GM23338 (cell line): ENCODE results near the gene MCM9. TPM values are rescaled to one million over a fixed set of nuclear protein-coding genes. Genes with fewer than 3 reads are reported as not detected.

Experiments
- ATAC-seq: fragments of 200-7000 bp; cut with Tn5 transposase; 3 replicates; pipeline ENCODE4 v1.9.1; 2020
- DNase-seq: peaks from one replicate; pipeline ENCODE4 v3.0.0-alpha.2; 2015; ENCODE audit warnings: low spot score
- H2AFZ ChIP-seq: fragments of 200-600 bp; sonication (generic); 2 replicates; pipeline ENCODE4 v1.8.0; 2016; ENCODE audit warnings: antibody characterized with exemption, mild to moderate bottlenecking, moderate library complexity
- H3F3A ChIP-seq: fragments of 200-600 bp; sonication (generic); replicated peaks from 2 replicates; pipeline ENCODE4 v1.8.0; 2017; ENCODE audit warnings: antibody characterized with exemption, mixed run types, low read depth
- H3K27ac ChIP-seq: fragments of 200-600 bp; sonication (generic); 2 replicates; pipeline ENCODE4 v1.6.1; 2016; ENCODE audit warnings: low read depth
- H3K27me3 ChIP-seq: fragments of 200-600 bp; sonication (generic); 2 replicates; pipeline ENCODE4 v1.8.0; 2016; ENCODE audit warnings: mild to moderate bottlenecking, mixed run types, moderate library complexity; ENCODE audit not compliant: insufficient read depth
- H3K36me3 ChIP-seq: fragments of 200-600 bp; sonication (generic); 2 replicates; pipeline ENCODE4 v1.8.0; 2016; ENCODE audit warnings: mild to moderate bottlenecking; ENCODE audit not compliant: insufficient read depth
- H3K4me1 ChIP-seq: fragments of 200-600 bp; sonication (generic); 2 replicates; pipeline ENCODE4 v1.8.0; 2016; ENCODE audit warnings: mild to moderate bottlenecking, moderate library complexity; ENCODE audit not compliant: insufficient read depth
- H3K4me2 ChIP-seq: fragments of 200-600 bp; sonication (generic); 2 replicates; pipeline ENCODE4 v1.7.1; 2017; ENCODE audit warnings: mixed run types
- H3K4me3 ChIP-seq: fragments of 200-600 bp; sonication (generic); 2 replicates; pipeline ENCODE4 v1.6.1; 2016; ENCODE audit warnings: mixed run types
- H3K79me2 ChIP-seq: fragments of 200-600 bp; sonication (generic); replicated peaks from 2 replicates; pipeline ENCODE4 v1.8.0; 2017; ENCODE audit warnings: mild to moderate bottlenecking; ENCODE audit not compliant: insufficient read depth
- H3K9me2 ChIP-seq: fragments of 200-600 bp; sonication (generic); 2 replicates; pipeline ENCODE4 v1.8.0; 2017; ENCODE audit not compliant: insufficient read depth
- H4K20me1 ChIP-seq: fragments of 200-600 bp; sonication (generic); replicated peaks from 2 replicates; pipeline ENCODE4 v1.8.0; 2017; ENCODE audit warnings: mild to moderate bottlenecking; ENCODE audit not compliant: insufficient read depth
- H3K27ac Mint-ChIP-seq: 2 replicates; pipeline ENCODE4 v1.8.0; 2020; ENCODE audit warnings: inconsistent platforms, mild to moderate bottlenecking, moderate library complexity, mixed read lengths
- H3K27me3 Mint-ChIP-seq: 3 replicates; pipeline ENCODE4 v1.8.0; 2022; ENCODE audit warnings: low read depth, mild to moderate bottlenecking, moderate library complexity, mixed read lengths, inconsistent platforms; ENCODE audit not compliant: insufficient read depth, poor library complexity
- H3K36me3 Mint-ChIP-seq: 3 replicates; pipeline ENCODE4 v1.8.0; 2021; ENCODE audit warnings: low read depth, mild to moderate bottlenecking, inconsistent platforms, moderate library complexity, mixed read lengths
- H3K4me1 Mint-ChIP-seq: 3 replicates; pipeline ENCODE4 v1.8.0; 2020; ENCODE audit warnings: mild to moderate bottlenecking, inconsistent platforms, mixed read lengths
- H3K4me3 Mint-ChIP-seq: 3 replicates; pipeline ENCODE4 v1.8.0; 2021; ENCODE audit warnings: moderate library complexity, mild to moderate bottlenecking, inconsistent platforms, mixed read lengths
- H3K9me3 Mint-ChIP-seq: 3 replicates; pipeline ENCODE4 v1.8.0; 2020; ENCODE audit warnings: moderate library complexity, mild to moderate bottlenecking, inconsistent platforms, mixed read lengths
- CREB1 ChIP-seq: fragments of 250-450 bp; sonication (Bioruptor Pico); IDR thresholded peaks from 2 replicates; pipeline ENCODE4 v1.5.0; 2020; ENCODE audit warnings: low read depth, mild to moderate bottlenecking, moderate library complexity
- EZH2 ChIP-seq: fragments of 200-600 bp; sonication (generic); IDR thresholded peaks from one replicate; pipeline ENCODE4 v1.8.0; 2017; ENCODE audit warnings: antibody characterized with exemption, mild to moderate bottlenecking, low read depth; ENCODE audit not compliant: unreplicated experiment
- EZH2phosphoT487 ChIP-seq: fragments of 200-600 bp; sonication (generic); IDR thresholded peaks from one replicate; pipeline ENCODE4 v1.8.1; 2018; ENCODE audit warnings: antibody characterized with exemption; ENCODE audit not compliant: unreplicated experiment
- JUNB ChIP-seq: IDR thresholded peaks from one replicate; pipeline ENCODE4 v1.6.1; 2016; ENCODE audit warnings: antibody characterized with exemption; ENCODE audit not compliant: unreplicated experiment
- NANOG ChIP-seq: IDR thresholded peaks from 2 replicates; pipeline ENCODE4 v1.6.1; 2016; ENCODE audit warnings: antibody characterized with exemption, borderline replicate concordance
- POLR2AphosphoS5 ChIP-seq: IDR thresholded peaks from 2 replicates; pipeline ENCODE4 v1.6.1; 2016; ENCODE audit warnings: antibody characterized with exemption, low read depth
- REST ChIP-seq: IDR thresholded peaks from one replicate; pipeline ENCODE4 v1.6.1; 2018; ENCODE audit warnings: antibody characterized with exemption; ENCODE audit not compliant: unreplicated experiment
- STAT1 ChIP-seq: IDR thresholded peaks from one replicate; pipeline ENCODE4 v1.6.1; 2016; ENCODE audit warnings: antibody characterized with exemption; ENCODE audit not compliant: unreplicated experiment
- ZNF331 ChIP-seq: fragments of 250-450 bp; sonication (Bioruptor Pico); IDR thresholded peaks from 2 replicates; pipeline ENCODE4 v1.5.0; 2020; ENCODE audit warnings: low read depth, mild to moderate bottlenecking, moderate library complexity
- ZNF462 ChIP-seq: fragments of 250-450 bp; sonication (Bioruptor Pico); IDR thresholded peaks from 2 replicates; pipeline ENCODE4 v1.5.0; 2020; ENCODE audit warnings: mild to moderate bottlenecking, moderate library complexity
- polyA plus RNA-seq: library from polyadenylated mRNA; unstranded; fragments of >200 nt; fragmentation: Nextera tagmentation; extraction: Ambion mirVana; gene quantifications from 2 replicates; pipeline ENCODE4 v1.2.1, GENCODE V29; 2016
- total RNA-seq: library from RNA; depleted of rRNA; stranded (reverse); fragments of >200 nt; shearing (Covaris generic); gene quantifications from 2 replicates; pipeline ENCODE4 v1.2.3, GENCODE V29; 2014
- TF ChIP-seq, protein P1 (sequence below): IDR thresholded peaks from 2 replicates; pipeline ENCODE4 v1.6.1; 2016; ENCODE audit warnings: antibody characterized with exemption

Gene MCM9
- total and polyA plus RNA-seq, 2 experiments from 2014 or later, result 14.9 to 16.6 TPM

GRCh38 chr6:118876198-118876597, 58.8 kb downstream of the MCM9 start (continued):
- TF ChIP-seq REST, result no peak
- TF ChIP-seq, protein P1, sequence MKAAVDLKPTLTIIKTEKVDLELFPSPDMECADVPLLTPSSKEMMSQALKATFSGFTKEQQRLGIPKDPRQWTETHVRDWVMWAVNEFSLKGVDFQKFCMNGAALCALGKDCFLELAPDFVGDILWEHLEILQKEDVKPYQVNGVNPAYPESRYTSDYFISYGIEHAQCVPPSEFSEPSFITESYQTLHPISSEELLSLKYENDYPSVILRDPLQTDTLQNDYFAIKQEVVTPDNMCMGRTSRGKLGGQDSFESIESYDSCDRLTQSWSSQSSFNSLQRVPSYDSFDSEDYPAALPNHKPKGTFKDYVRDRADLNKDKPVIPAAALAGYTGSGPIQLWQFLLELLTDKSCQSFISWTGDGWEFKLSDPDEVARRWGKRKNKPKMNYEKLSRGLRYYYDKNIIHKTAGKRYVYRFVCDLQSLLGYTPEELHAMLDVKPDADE, result no peak
- no peak for TF ChIP-seq NANOG
- no peak for TF ChIP-seq STAT1
- no peak for TF ChIP-seq JUNB

GRCh38 chr6:118875672-118876071, 59.3 kb downstream of the MCM9 start:
- H3K4me3 Mint-ChIP-seq, result no peak overlapping the region
- no peak for DNase-seq
- Histone ChIP-seq H3K4me1 (no peaks in the 10 kb centered on the region; the same call in 1 of the 2 replicates), H3K79me2 (peaks cover 26% of the 10 kb centered on the region), H2AFZ (no peak overlapping the region), H3K9me2 (no peaks in the 10 kb centered on the region; the same call in 1 of the 2 replicates), H3K27ac (no peak overlapping the region), H3K4me3 (no peak overlapping the region), H3K4me2 (no peak overlapping the region), H4K20me1 (no peaks in the 10 kb centered on the region), H3K27me3 (no peaks in the 10 kb centered on the region), H3K36me3 (no peaks in the 10 kb centered on the region), H3F3A (no peaks in the 10 kb centered on the region)
- H3K27me3 Mint-ChIP-seq, result peaks cover 6% of the 10 kb centered on the region
- H3K27ac Mint-ChIP-seq, result no peak overlapping the region
- no peaks in the 10 kb centered on the region; the same call in 2 of the 3 replicates for H3K36me3 Mint-ChIP-seq
- H3K4me1 Mint-ChIP-seq, result peaks cover 11% of the 10 kb centered on the region
- ATAC-seq, result no peak
- no peaks in the 10 kb centered on the region for H3K9me3 Mint-ChIP-seq
- TF ChIP-seq ZNF331 (CRISPR knock-in tag), result no peak
- TF ChIP-seq ZNF462 (CRISPR knock-in tag), result no peak
- TF ChIP-seq, protein P1, result no peak
- TF ChIP-seq POLR2AphosphoS5, result no peak
- no peak for TF ChIP-seq STAT1
- no peak for TF ChIP-seq EZH2phosphoT487
- TF ChIP-seq EZH2, result no peak
- no peak for TF ChIP-seq NANOG
- no peak for TF ChIP-seq CREB1
- no peak for TF ChIP-seq JUNB
